CD4-positive, alpha-beta T cell treated with Interleukin-10 for 1 hour (primary cell): Measurements from ENCODE around the gene SLC38A8.

Source experiments
- DNase-seq: peaks from one replicate; pipeline ENCODE4 v3.0.0-alpha.2; 2020

The SLC38A8 gene

DNA sequence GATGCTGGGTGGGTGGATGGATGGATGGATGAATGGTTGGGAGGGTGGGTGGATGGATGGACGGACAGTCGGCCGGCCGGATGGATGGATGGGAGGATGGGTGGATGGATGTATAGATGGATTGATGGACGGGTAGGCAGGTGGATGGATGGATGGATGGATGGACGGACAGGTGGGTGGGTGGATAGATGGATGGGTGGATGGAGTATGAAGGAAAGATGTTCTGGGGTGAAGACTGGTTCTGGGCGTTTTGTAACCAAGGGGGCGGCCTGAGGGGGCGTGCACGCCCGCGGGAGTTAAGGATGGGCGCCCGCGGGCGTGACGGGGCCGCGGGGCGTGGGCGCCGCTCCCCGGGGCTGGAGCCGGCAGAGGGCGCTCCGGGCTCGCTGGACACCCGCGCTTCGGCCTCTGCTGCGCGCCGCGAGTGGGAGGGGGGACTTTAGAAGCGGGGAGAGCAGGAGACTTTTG is 74.7 kb downstream of the SLC38A8 start, which contains the start of gene NECAB2:
Gene NECAB2, plus strand, starts transcription at position 407 of the 468 bp plus-strand sequence. CDS start 405 bp downstream, outside the sequence.
- DNase-seq = no peak

DNA sequence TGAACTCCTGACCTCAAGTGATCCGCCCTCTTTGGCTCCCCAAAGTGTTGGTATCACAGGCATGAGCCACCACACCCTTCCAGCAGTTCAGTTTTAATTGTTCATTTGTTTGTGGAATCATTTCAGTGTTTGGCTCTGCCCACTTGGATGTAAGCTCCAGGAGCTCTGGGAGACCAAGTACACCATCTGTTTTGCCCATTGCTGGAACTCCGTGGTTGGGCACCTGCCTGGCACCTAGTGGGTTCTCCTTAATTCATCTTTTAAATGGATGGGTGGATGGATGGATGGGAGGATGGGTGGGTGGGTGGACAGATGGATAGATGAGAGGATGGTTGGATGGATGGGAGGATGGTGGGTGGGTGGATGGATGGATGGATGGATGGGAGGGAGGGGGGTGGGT is 75.5 kb downstream of the SLC38A8 start:
- DNase-seq = no peak

DNA sequence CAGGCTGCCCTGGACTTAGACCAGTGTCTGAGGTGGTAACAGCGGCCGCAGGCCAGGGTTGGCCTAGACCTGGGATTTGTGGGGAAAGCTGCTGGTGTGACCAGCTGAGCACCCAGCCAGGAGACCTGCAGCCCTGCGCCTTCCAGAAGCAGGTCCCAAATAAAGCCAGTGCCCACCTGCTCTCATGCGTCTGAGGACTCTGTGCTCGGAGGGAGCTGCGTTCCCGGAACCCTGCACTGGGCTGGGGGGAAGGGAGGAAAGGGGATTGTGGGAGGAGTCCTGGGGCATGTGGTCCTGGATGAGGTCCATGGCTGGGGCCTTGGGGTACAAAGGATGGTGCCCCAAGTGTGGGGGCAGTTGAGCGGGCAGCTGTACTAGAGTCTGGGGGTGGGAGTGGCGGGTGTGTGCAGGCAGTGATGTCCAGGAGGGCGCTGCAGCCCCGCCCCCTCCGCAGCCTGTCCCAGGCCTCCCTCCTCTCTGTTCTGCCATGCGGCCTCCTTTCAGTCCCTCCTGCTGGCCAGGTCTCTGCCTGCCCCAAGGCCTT is 76.4 kb downstream of the SLC38A8 start:
- DNase-seq = no peak

DNA sequence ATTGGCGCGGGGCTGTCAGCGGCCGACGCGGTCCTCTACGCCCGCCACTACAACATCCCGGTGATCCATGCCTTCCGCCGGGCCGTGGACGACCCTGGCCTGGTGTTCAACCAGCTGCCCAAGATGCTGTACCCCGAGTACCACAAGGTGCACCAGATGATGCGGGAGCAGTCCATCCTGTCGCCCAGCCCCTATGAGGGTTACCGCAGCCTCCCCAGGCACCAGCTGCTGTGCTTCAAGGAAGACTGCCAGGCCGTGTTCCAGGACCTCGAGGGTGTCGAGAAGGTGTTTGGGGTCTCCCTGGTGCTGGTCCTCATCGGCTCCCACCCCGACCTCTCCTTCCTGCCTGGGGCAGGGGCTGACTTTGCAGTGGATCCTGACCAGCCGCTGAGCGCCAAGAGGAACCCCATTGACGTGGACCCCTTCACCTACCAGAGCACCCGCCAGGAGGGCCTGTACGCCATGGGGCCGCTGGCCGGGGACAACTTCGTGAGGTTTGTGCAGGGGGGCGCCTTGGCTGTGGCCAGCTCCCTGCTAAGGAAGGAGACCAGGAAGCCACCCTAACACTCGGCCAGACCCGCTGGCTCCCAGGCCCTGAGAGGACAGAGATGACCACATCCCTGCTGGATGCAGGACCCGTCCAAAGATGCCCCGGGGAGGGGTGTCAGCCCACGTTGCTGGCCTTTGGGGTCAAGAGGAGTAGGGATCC is 77.0 kb downstream of the SLC38A8 start:
- DNase-seq = no peak

DNA sequence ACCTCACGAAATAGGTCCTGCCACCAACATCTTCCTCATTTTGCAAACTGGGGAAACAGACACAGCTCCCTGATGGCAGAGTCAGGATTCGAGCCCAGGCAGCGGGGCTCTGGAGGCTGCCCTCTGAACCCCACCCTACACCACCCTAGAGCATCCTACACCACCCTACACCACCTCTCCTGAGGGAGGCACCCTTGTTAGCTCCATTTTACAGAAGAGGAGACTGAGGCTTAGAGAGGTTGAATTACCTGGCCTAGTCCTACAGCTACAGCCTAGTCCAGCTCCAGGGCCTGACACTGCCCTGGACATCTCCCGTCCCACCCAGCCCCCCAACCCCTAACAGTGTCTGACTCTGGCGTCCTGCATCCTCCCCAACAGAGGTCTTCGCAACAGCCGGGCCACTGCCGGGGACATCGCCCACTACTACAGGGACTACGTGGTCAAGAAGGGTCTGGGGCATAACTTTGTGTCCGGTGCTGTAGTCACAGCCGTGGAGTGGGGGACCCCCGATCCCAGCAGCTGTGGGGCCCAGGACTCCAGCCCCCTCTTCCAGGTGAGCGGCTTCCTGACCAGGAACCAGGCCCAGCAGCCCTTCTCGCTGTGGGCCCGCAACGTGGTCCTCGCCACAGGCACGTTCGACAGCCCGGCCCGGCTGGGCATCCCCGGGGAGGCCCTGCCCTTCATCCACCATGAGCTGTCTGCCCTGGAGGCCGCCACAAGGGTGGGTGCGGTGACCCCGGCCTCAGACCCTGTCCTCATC is 77.7 kb downstream of the SLC38A8 start:
- no peak for DNase-seq

DNA sequence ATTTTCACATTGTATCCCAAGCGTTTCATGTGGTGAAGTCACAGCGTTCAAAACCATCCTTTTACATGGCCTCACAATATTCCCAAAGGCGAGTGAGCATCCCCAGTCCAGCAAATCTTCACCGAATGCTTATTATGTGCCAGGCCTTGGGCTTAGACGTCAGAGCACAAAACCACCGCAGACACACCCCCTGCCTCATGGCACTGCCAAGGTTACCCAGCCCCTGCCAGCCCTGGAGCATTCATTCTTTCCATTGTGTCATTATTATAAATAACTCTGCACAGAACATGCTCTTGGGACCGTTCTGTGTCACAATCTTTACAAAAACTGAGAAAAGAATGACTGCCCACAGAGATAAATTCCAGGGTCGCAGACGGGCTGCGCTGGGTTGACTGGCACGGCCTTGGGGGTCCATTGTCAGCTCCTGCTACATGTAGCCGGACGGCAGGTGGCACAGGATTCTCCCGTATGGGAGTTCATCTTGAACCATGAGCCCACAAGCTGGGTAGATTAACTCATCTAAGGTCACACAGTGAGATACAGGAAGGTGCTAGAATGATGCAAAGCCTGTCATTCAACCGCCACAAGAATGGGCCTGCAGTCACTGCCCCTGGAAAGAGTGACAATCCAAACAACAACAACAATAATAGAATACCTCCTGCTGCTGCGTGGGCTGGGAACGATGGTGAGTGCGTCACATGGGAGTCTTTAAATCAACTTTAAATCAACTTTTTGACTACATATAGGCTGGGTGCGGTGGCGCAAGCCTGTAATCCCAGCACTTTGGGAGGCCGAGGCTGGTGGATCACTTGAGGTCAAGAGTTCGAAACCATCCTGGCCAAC is 79.1 kb downstream of the SLC38A8 start:
- no peak for DNase-seq

DNA sequence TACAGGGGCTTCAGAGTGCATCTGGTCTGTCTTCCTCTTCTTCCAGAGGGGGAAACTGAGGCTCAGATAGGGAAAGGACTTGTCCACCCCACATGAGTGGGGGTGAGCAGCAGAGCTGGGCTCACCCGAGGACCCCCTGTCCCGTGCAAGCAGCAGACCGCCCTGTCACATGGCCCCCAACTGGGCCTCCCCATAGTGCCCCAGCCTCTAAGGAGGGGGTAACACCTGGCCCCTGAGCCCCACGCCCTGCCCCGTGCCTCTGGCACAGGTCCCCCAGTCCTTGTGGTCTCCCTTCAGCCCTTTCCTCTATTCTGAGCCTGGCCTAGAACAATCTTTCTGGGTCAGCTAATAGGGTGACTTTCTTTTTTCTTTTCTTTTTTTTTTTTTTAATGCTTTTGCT is 81.0 kb downstream of the SLC38A8 start:
- no peak for DNase-seq

DNA sequence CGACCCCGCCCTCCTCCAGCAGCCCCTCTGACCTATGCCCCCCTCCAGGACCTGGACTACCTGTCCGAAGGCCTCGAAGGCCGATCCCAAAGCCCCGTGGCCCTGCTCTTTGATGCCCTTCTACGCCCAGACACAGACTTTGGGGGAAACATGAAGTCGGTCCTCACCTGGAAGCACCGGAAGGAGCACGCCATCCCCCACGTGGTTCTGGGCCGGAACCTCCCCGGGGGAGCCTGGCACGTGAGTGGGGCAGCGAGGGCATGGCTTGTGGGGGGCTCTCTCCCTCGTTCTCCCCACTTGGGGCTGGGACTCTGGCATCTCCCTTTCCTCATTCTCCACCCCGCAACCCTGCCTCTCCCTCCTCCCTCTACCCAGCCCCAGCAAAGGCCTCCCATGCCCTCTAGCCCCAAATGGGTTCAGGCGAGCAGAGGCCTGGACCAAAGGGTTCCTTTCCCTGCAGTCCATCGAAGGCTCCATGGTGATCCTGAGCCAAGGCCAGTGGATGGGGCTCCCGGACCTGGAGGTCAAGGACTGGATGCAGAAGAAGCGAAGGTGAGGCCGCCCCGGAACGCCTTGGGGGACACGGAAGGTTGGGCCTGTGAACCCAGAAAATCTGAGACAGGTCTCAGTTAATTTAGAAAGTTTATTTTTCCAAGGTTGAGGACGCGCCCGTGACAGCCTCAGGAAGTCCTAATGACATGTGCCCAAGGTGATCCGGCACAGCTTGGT is 81.9 kb downstream of the SLC38A8 start:
- no peak for DNase-seq
